GM18519 (cell line): ENCODE data around the gene TNFRSF11A.

Experiments
- ATAC-seq: cut with Tn5 transposase; IDR thresholded peaks from one replicate; pipeline ENCODE4 v1.9.1; 2021; ENCODE audit warnings: mild to moderate bottlenecking, moderate library complexity; ENCODE audit not compliant: unreplicated experiment, low FRiP score

Gene TNFRSF11A

DNA sequence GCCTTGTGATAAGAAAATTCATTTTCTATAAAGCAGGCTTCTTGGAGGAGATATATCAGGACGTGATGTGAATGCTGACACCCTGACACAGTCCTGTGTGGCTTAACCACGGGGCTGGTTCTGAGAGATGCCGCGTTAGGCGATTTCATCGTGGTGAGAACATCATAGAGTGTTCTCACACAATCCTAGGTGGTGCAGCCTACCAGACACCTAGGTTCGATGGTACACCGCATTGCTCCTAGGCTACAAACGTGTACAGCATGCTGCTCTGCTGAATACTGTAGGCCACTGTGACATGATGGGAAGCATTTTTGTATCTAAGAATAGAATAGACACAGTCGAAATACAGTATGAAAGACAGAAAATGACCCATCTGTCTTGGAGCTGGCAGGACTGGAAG lies 82.5 kb downstream of the TNFRSF11A start:
- no peak for ATAC-seq

DNA sequence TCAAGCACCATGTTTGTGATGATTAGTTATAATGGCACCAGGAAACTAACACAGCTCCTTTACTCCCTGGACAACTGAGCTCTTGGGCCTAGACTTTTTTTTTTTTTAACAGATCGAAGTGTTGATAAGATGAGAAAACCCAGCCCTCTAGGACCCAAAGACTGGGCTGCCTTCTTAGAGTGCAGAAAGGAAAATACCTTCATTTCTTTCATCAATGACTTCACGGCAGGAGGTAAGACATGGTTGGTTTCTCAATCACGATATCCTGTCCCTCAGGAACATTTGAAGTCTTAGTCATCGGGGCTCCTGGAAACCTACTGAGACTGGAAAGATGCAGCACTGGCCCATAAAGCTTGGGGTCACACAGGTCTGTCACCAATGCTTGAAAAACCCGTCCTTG lies 84.7 kb downstream of the TNFRSF11A start:
- ATAC-seq, result no peak

- no peak for ATAC-seq
Observed at GRCh38 chr18:62412231-62412979, 87.3 kb downstream of the TNFRSF11A start.

DNA sequence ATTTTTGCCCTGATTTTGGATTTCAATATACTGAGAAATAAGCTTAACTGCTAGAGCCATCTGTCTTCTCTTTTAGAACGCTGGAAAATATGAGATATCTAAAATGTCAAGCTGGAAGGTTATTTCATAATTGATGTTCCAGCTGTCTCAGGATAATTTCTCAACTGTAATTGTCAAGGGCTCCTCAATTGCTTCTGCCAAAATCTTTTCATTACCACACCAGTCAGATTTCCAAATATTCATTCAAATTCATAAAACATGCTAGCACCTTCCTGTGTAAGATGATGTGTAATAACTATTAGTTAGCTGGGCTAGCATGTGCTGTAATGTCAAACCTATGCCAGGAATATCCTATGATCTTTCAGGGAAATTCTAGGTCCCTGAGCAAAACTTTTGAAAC lies 88.1 kb downstream of the TNFRSF11A start:
- ATAC-seq, result no peak

DNA sequence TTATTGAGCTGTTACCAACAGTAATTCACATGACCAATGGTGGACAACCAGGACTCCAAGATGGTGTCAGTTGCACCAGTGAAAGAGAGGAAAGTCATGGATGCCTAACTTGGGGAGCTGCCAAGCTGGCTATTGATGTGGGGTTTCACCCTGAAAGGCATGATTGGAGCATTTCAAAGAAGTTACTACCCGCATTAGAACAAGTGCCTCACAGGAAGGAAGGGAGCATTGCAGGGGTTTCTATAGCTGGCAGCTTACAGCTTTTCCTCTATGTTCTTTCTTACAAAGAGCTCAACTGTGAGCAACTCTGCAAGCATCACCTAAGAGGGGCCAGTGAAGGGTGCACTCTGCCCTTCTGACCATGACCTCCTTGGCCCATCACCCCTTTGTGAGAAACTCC lies 93.1 kb downstream of the TNFRSF11A start:
- ATAC-seq, result no peak

- no peak for ATAC-seq
Observed at GRCh38 chr18:62420151-62420512, 95.0 kb downstream of the TNFRSF11A start.

- peak; percentile 90 for ATAC-seq
Observed at GRCh38 chr18:62420513-62421209, 95.6 kb downstream of the TNFRSF11A start.

DNA sequence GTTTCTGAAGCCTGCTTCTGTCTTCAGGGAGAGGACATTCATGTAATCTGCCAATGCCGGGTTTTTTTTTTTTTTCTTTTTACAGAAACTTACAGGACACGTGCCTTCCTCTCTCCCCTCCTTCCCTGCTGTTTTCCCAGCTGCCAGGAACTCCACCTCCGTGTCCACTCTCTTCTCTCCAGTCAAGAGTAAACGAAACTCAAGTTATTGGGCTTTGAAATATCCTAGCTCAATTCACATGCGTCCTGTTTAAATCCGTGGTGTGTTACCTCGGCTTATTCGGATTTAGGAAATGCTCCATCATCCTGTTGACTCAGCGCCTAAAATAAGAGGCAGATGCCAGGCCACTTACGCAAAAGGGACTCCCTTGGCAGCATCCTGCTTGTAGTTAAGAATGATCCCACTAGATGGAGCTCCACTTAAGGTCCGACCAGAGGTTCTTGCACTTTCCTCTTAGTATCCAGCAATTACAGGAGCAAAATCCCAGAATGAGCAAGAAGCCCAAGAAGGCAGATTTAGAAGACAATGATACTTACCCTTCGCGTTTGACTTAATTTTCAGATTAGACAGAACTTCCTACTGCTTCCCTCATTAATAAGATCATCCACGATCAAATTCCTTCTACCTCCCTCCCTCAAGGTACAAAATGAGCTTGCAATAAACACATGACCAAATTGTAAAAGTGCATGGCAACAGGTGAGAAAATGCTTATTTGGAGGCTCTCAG lies 100.5 kb downstream of the TNFRSF11A start:
- no peak for ATAC-seq

DNA sequence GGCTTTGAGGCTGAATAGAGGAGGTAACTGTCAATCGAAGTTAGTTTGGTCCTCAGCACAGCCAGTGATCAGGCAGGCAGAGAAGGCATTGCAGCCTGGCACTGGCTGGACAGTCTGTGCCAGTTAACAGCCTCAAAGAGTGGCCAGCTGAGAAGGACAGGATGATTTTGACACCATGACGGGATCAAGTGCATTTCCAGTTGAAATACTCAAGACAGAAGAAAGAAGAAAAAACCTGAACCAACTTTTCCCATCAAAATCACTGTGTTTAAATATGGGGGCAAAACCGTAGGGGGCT lies 101.0 kb downstream of the TNFRSF11A start:
- ATAC-seq, result no peak

DNA sequence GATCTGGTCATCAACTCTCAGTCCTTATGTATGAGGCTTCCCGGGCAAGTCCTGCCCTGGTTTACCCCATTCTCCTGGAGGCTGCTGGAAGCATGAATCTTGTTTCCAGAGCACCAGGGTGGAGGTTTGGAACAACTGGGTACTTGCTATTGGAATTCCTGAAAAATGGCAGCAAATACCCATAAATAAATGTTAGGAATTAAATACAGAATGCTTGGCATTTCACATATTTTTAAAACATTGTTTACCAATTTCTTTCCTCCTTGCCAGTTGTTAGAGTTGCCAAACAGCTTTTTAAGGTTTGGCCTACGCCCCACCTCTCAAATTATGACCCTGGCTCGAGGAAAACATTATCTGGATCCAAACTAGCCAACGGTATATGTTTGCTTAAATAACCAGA lies 107.1 kb downstream of the TNFRSF11A start:
- no peak for ATAC-seq

GRCh38 chr18:62434798-62435197 lies 109.7 kb downstream of the TNFRSF11A start:
- no peak for ATAC-seq

- ATAC-seq, result no peak
Observed at GRCh38 chr18:62435435-62436031, 110.4 kb downstream of the TNFRSF11A start.

DNA sequence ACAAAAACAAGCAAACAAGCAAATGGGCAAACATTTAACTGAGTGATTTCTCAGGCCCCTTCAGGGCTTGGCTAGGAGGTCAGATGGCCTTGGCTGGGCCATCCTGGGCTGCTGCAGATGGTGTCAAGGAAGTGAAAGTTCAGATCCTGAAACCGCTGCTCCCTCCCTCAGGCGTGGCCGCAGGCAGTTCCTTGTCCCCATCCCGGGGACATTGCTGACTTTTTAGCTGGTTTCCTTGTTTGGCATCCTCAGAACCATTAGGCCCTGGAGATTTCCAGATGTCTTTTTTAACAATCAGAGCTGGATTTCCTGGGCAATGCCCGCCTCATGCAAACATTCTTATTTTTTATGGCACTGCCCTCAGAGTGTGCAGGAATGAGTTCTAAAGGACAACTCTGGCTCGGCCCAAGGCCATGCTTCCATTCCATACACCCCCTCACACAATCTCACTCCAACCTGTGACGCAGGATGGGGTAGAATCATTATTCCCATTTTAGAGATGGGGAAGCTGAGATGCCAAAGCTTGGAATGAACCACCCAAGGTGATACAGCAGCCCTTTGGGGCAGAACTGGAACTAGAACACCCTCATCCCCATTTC lies 111.6 kb downstream of the TNFRSF11A start:
- no peak for ATAC-seq

DNA sequence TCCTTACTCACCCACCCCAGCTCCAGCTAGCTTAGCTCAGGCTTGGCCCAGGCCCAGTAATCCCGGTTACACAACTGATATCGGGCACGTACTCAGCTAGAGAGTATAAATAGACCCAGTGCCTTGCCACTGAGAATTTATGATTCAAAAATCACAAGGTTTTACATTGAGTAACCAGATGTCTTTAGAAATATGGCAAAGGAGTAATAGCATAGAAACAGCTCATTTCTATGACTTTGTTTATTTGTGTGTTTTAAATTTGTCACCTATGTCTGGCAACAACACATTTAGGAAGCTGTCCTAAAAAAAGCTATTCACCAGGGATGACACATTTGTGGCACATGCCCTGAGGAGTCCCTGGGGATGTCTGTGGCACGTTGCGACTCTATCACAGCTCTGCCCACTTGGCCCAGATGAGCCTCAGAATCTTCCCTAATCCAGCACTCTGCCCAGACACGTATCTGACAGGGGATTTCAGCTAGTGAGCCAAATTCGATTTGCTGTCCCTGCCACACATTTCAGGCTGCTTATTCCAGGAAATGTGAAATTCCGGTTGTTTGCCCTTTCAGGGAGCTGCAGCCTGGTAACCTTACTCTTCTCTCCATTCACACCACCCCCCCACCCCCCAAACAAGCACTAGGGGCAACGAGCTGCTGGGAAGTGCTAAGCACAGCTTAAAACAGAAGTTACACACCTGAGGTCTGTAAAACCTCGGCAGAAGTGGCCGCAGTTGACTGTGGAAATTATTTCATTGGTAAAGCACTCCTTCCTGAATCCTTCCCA lies 112.3 kb downstream of the TNFRSF11A start:
- ATAC-seq, result no peak

GRCh38 chr18:62438018-62438329 lies 112.9 kb downstream of the TNFRSF11A start:
- ATAC-seq, result no peak

DNA sequence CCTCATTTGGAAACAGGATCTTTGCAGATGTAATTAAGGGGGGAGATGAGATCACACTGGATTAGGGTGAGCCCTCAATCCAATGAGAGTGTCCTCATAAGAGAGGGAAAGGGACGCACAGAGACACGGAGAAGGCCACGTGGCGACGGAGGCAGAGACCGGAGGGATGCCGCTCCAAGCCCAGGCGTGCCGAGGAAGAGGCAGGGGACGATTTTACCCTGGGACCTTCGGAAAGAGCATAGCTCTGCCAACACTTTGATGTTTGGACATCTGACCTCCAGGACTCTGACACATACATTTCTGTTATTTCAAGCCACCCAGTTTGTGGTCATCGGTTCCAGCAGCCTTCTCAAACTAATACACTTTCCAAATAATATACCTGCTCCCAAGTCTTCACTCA lies 113.3 kb downstream of the TNFRSF11A start:
- ATAC-seq, result no peak

DNA sequence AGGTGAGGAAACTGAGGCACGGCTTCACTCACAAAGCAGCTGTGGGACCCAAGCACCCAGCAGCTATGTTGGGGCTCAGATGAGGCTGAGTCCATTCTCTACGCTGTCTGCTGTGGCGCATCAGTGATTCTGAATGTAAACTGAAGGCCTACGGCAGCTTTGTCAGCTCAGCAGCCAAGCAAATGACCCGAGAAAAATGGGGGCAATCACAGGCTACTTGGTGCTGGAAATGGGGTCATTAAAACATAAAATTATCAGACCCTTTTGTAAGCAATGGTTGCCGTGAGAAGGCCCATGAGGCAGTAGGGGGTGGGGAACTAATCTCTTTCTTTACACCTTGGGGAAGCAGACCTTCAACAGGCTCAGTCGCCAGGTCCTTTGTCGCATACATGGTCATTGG lies 113.8 kb downstream of the TNFRSF11A start:
- no peak for ATAC-seq
